ENCODE data around the gene SELENOF. TPM values are rescaled to one million over a fixed set of nuclear protein-coding genes. Genes with fewer than 3 reads are reported as not detected.

Gene SELENOF
- total and polyA plus RNA-seq, 10 of the 15 experiments (the other 5 are each of a cell fraction or from before 2014, with no cell fraction given): 98.7 to 254 (median 172) TPM

DNA sequence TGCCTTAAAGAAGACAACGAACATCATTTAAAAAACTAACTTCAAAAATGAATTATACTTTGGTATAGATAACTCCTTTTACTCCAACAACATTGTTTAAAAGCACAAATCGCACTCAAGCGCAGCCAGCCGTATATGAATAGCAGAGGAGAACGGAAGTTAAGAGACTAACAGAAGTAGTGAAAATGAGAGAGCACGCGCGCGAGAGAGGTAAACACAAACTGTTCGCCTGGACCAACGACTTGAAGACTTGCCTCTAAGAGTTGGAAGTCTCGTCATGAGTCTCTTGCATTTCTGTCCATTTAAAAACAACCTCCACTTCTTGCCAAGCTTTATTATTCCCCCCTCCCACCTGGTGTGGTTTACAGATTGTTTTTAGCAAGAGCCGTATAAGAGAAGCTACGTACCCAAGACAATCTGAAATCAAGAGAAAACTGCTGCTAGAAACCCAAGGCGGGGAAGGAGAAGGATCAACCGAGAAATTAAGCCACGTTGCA lies 479 bp downstream of the SELENOF start:
- H4K20me1 ChIP-seq (ENCODE audit: control insufficient read depth, insufficient read depth): no peaks in the 10 kb centered on the region
- H3K4me1 ChIP-seq (ENCODE audit: control insufficient read depth, insufficient read depth, low read length): peaks cover 3% of the 10 kb centered on the region; the same call in 1 of the 2 replicates
- SMC1A ChIA-PET (ENCODE audit: uncharacterized antibody, unreplicated experiment): interaction anchor here (0.7 to 6.9 kb wide), 17 partner anchors 10 to 525 kb away, joined by 3 to 71 read pairs (median 6); no protein-coding TSS in a partner anchor
- WGBS (ENCODE audit: insufficient coverage, insufficient replicate concordance, low lambda C conversion rate, missing lambda C conversion rate): under 1% methylated on average over 17 of the region's 17 CpGs
- TSS peak; percentile 81 for BruUV-seq (replicated peaks)
- H2AFZ ChIP-seq (ENCODE audit: control insufficient read depth, low read depth, low read length): peak overlapping the region; percentile 96
- peak overlapping the region; percentile 83 for H3K4me3 ChIP-seq
- H3K27ac ChIP-seq (ENCODE audit: control insufficient read depth, insufficient read depth): peak overlapping the region; percentile 92
- H3K9ac ChIP-seq (ENCODE audit: control insufficient read depth, insufficient read depth, low read length): peak overlapping the region; percentile 78
- H3K36me3 ChIP-seq (ENCODE audit: control insufficient read depth in 2 of 2, insufficient read depth in 2 of 2, low read length in 1 of 2): peaks cover 0 to 9% of the 10 kb centered on the region in 2 experiments; a peak in 1 of 4 replicates
- peak; percentile 49 for ATAC-seq
- H3K9me3 ChIP-seq (replicated peaks; ENCODE audit: control insufficient read depth, insufficient read depth, low read length): no peaks in the 10 kb centered on the region; the same call in 2 of the 3 replicates
- peaks cover 95% of the 10 kb centered on the region for H3K79me2 ChIP-seq (ENCODE audit: control insufficient read depth, insufficient read depth, low read length)
- DNase-seq (ENCODE audit: low read depth, low spot score): peak; percentile 52
- no peaks in the 10 kb centered on the region for H3K27me3 ChIP-seq (replicated peaks in 1 of 2; ENCODE audit: control insufficient read depth in 2 of 2, insufficient read depth in 2 of 2, low read length in 1 of 2)
- POLR2A ChIA-PET: interaction anchor here (0.7 to 4.7 kb wide), 10 partner anchors 8 to 203 kb away, joined by 3 to 34 read pairs (median 4); no protein-coding TSS in a partner anchor
- RAD21 ChIA-PET (ENCODE audit: unreplicated experiment): interaction anchor here (0.8 to 3.5 kb wide), 14 partner anchors 9 to 205 kb away, joined by 3 to 45 read pairs (median 7); no protein-coding TSS in a partner anchor
- CTCF ChIA-PET: interaction anchor here (1.1 to 4.5 kb wide), 5 partner anchors 9 to 1748 kb away, joined by 3 to 35 read pairs (median 4); partner anchors contain the start of gene SH3GLB1
- no peak for FAIRE-seq
- in situ Hi-C loops (cut with MboI) (loop anchor here (10.0 to 25.0 kb wide), 3 partner anchors 141 to 1926 kb away; partner anchors contain the start of genes MCOLN2 and PKN2), intact Hi-C loops (cut with micrococcal nuclease; ENCODE audit: unreplicated experiment) (loop anchor here (5.0 to 10.0 kb wide), 4 partner anchors 114 to 421 kb away; no protein-coding TSS in a partner anchor)
- peak overlapping the region; percentile 82; the same call in 1 of the 2 replicates for H3K4me2 ChIP-seq (ENCODE audit: control insufficient read depth, insufficient read depth)
- TF ChIP-seq CEBPB (IDR thresholded peaks at IDR 0.05; ENCODE audit: borderline replicate concordance in 1 of 2, low read depth in 2 of 2, low read length in 2 of 2) (no peak), RAD21 (IDR thresholded peaks at IDR 0.05; ENCODE audit: insufficient read depth, low read depth, low read length) (no peak), RB1 (IDR thresholded peaks at IDR 0.05; ENCODE audit: borderline replicate concordance) (no peak), FOXK2 (IDR thresholded peaks at IDR 0.05) (no peak), ZBED1 (IDR thresholded peaks at IDR 0.05; ENCODE audit: borderline replicate concordance) (no peak), TAF1 (IDR thresholded peaks at IDR 0.05; ENCODE audit: borderline replicate concordance, low read depth, low read length) (peak; percentile 45; the same call in 1 of the 2 replicates), STAT1 (conservative IDR thresholded peaks at IDR 0.05) (no peak), BHLHE40 (IDR thresholded peaks at IDR 0.05; ENCODE audit: borderline replicate concordance in 1 of 2, low read depth in 2 of 2, low read length in 1 of 2) (peak in 1 of 2 experiments; percentile 12; a peak in 2 of 4 replicates), SIN3A (IDR thresholded peaks at IDR 0.05; ENCODE audit: low read depth, low read length) (no peak; the same call in 1 of the 2 replicates), MTA2 (IDR thresholded peaks at IDR 0.05; ENCODE audit: low read depth) (0 out of 2 replicates have a peak, but pooled peaks have one; percentile 8), CHD1 (IDR thresholded peaks at IDR 0.05; ENCODE audit: low read depth, low read length) (peak; percentile 63; the same call in 1 of the 2 replicates)
- TF ChIP-seq, protein P1, sequence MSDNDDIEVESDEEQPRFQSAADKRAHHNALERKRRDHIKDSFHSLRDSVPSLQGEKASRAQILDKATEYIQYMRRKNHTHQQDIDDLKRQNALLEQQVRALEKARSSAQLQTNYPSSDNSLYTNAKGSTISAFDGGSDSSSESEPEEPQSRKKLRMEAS (IDR thresholded peaks at IDR 0.05; ENCODE audit: low read depth, low read length): 0 out of 2 replicates have a peak, but pooled peaks have one; percentile 63
- TF ChIP-seq, protein P2, sequence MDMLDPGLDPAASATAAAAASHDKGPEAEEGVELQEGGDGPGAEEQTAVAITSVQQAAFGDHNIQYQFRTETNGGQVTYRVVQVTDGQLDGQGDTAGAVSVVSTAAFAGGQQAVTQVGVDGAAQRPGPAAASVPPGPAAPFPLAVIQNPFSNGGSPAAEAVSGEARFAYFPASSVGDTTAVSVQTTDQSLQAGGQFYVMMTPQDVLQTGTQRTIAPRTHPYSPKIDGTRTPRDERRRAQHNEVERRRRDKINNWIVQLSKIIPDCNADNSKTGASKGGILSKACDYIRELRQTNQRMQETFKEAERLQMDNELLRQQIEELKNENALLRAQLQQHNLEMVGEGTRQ (IDR thresholded peaks at IDR 0.05; ENCODE audit: borderline replicate concordance, low read depth, low read length): no peak
- TF ChIP-seq, protein P3, sequence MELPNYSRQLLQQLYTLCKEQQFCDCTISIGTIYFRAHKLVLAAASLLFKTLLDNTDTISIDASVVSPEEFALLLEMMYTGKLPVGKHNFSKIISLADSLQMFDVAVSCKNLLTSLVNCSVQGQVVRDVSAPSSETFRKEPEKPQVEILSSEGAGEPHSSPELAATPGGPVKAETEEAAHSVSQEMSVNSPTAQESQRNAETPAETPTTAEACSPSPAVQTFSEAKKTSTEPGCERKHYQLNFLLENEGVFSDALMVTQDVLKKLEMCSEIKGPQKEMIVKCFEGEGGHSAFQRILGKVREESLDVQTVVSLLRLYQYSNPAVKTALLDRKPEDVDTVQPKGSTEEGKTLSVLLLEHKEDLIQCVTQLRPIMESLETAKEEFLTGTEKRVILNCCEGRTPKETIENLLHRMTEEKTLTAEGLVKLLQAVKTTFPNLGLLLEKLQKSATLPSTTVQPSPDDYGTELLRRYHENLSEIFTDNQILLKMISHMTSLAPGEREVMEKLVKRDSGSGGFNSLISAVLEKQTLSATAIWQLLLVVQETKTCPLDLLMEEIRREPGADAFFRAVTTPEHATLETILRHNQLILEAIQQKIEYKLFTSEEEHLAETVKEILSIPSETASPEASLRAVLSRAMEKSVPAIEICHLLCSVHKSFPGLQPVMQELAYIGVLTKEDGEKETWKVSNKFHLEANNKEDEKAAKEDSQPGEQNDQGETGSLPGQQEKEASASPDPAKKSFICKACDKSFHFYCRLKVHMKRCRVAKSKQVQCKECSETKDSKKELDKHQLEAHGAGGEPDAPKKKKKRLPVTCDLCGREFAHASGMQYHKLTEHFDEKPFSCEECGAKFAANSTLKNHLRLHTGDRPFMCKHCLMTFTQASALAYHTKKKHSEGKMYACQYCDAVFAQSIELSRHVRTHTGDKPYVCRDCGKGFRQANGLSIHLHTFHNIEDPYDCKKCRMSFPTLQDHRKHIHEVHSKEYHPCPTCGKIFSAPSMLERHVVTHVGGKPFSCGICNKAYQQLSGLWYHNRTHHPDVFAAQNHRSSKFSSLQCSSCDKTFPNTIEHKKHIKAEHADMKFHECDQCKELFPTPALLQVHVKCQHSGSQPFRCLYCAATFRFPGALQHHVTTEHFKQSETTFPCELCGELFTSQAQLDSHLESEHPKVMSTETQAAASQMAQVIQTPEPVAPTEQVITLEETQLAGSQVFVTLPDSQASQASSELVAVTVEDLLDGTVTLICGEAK (IDR thresholded peaks at IDR 0.05; ENCODE audit: borderline replicate concordance): 0 out of 2 replicates have a peak, but pooled peaks have one; percentile 51
- TF ChIP-seq, protein P4, sequence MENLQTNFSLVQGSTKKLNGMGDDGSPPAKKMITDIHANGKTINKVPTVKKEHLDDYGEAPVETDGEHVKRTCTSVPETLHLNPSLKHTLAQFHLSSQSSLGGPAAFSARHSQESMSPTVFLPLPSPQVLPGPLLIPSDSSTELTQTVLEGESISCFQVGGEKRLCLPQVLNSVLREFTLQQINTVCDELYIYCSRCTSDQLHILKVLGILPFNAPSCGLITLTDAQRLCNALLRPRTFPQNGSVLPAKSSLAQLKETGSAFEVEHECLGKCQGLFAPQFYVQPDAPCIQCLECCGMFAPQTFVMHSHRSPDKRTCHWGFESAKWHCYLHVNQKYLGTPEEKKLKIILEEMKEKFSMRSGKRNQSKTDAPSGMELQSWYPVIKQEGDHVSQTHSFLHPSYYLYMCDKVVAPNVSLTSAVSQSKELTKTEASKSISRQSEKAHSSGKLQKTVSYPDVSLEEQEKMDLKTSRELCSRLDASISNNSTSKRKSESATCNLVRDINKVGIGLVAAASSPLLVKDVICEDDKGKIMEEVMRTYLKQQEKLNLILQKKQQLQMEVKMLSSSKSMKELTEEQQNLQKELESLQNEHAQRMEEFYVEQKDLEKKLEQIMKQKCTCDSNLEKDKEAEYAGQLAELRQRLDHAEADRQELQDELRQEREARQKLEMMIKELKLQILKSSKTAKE (IDR thresholded peaks at IDR 0.05; ENCODE audit: low read depth, poor library complexity, severe bottlenecking): no peak
